HEK293 (cell line): Measurements from ENCODE around the gene DNAJA1.

ENCODE experiments used
- ATF2 ChIP-seq: fragments of 450-650 bp; formaldehyde crosslinking; IDR thresholded peaks from 2 replicates; pipeline ENCODE4 v1.5.1; 2016; ENCODE audit warnings: missing biosample characterization, missing genetic modification characterization, low read depth
- HOXD13 ChIP-seq: sonication (generic); formaldehyde crosslinking; IDR thresholded peaks from 2 replicates; pipeline ENCODE4 v1.8.0; 2022; ENCODE audit warnings: missing genetic modification reagents, borderline replicate concordance
- KLF10 ChIP-seq: fragments of 450-650 bp; IDR thresholded peaks from 2 replicates; pipeline ENCODE4 v1.5.1; 2018; ENCODE audit warnings: missing biosample characterization, mild to moderate bottlenecking, missing genetic modification characterization
- MYNN ChIP-seq: fragments of 450-650 bp; formaldehyde crosslinking; IDR thresholded peaks from 2 replicates; pipeline ENCODE4 v1.5.1; 2016; ENCODE audit warnings: missing biosample characterization, missing genetic modification characterization, borderline replicate concordance
- MZF1 ChIP-seq: fragments of 450-650 bp; formaldehyde crosslinking; IDR thresholded peaks from 2 replicates; pipeline ENCODE4 v1.5.1; 2017; ENCODE audit warnings: missing biosample characterization, missing genetic modification characterization, borderline replicate concordance
- SETDB1 ChIP-seq: IDR thresholded peaks from one replicate; pipeline ENCODE4 v1.6.1; 2017; ENCODE audit warnings: mild to moderate bottlenecking, low read length, moderate library complexity, mixed read lengths; ENCODE audit not compliant: insufficient read length
- ZBTB7A ChIP-seq: fragments of 450-650 bp; formaldehyde crosslinking; IDR thresholded peaks from 2 replicates; pipeline ENCODE4 v1.5.1; 2016; ENCODE audit warnings: low read depth, missing biosample characterization, missing genetic modification characterization
- ZNF169 ChIP-seq: fragments of 450-650 bp; formaldehyde crosslinking; IDR thresholded peaks from 2 replicates; pipeline ENCODE4 v1.5.1; 2016; ENCODE audit warnings: missing biosample characterization, missing genetic modification characterization
- ZNF23 ChIP-seq: fragments of 450-650 bp; formaldehyde crosslinking; IDR thresholded peaks from 2 replicates; pipeline ENCODE4 v1.5.1; 2016; ENCODE audit warnings: missing biosample characterization, missing genetic modification characterization, borderline replicate concordance
- ZNF629 ChIP-seq: fragments of 450-650 bp; formaldehyde crosslinking; IDR thresholded peaks from 2 replicates; pipeline ENCODE4 v1.5.1; 2017; ENCODE audit warnings: missing biosample characterization, missing genetic modification characterization
- ZNF785 ChIP-seq: fragments of 450-650 bp; formaldehyde crosslinking; IDR thresholded peaks from 2 replicates; pipeline ENCODE4 v1.5.1; 2016; ENCODE audit warnings: missing biosample characterization, missing genetic modification characterization
- TF ChIP-seq, protein P1 (sequence below): fragments of 450-650 bp; formaldehyde crosslinking; IDR thresholded peaks from 2 replicates; pipeline ENCODE4 v1.5.1; 2016; ENCODE audit warnings: missing biosample characterization, missing genetic modification characterization
- TF ChIP-seq, protein P2 (sequence below): fragments of 450-650 bp; formaldehyde crosslinking; IDR thresholded peaks from 2 replicates; pipeline ENCODE4 v1.5.1; 2016; ENCODE audit warnings: missing biosample characterization, missing genetic modification characterization
- TF ChIP-seq, protein P3 (sequence below): fragments of 450-650 bp; formaldehyde crosslinking; IDR thresholded peaks from 2 replicates; pipeline ENCODE4 v1.5.1; 2016; ENCODE audit warnings: missing biosample characterization, missing genetic modification characterization

DNA sequence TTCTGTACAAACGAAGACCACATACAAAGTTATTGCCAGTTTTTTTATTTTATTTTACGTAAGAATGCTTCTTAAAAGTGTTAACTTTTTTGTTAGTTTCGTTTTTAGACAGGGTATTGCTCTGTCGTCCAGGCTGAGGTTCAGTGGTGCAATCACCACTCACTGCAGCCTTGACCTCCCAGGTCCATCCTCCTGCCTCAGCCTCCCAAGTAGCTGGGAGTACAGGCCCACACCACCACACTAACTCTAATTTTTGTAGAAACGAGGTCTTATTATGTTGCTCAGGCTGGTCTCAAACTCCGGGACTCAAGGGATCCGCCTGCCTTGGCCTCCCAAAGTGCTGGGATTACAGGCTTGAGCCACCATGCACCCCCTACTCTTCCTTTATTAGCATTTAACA is 2.3 kb upstream of the DNAJA1 start:
- TF ChIP-seq, protein P1, sequence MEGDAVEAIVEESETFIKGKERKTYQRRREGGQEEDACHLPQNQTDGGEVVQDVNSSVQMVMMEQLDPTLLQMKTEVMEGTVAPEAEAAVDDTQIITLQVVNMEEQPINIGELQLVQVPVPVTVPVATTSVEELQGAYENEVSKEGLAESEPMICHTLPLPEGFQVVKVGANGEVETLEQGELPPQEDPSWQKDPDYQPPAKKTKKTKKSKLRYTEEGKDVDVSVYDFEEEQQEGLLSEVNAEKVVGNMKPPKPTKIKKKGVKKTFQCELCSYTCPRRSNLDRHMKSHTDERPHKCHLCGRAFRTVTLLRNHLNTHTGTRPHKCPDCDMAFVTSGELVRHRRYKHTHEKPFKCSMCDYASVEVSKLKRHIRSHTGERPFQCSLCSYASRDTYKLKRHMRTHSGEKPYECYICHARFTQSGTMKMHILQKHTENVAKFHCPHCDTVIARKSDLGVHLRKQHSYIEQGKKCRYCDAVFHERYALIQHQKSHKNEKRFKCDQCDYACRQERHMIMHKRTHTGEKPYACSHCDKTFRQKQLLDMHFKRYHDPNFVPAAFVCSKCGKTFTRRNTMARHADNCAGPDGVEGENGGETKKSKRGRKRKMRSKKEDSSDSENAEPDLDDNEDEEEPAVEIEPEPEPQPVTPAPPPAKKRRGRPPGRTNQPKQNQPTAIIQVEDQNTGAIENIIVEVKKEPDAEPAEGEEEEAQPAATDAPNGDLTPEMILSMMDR = no peak
- TF ChIP-seq ZNF169 (tag by site-specific recombination) = no peak
- no peak for TF ChIP-seq MZF1 (tag by site-specific recombination)
- TF ChIP-seq, protein P2, sequence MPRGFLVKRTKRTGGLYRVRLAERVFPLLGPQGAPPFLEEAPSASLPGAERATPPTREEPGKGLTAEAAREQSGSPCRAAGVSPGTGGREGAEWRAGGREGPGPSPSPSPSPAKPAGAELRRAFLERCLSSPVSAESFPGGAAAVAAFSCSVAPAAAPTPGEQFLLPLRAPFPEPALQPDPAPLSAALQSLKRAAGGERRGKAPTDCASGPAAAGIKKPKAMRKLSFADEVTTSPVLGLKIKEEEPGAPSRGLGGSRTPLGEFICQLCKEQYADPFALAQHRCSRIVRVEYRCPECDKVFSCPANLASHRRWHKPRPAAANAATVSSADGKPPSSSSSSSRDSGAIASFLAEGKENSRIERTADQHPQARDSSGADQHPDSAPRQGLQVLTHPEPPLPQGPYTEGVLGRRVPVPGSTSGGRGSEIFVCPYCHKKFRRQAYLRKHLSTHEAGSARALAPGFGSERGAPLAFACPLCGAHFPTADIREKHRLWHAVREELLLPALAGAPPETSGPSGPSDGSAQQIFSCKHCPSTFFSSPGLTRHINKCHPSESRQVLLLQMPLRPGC (tag by site-specific recombination) = no peak
- TF ChIP-seq, protein P3, sequence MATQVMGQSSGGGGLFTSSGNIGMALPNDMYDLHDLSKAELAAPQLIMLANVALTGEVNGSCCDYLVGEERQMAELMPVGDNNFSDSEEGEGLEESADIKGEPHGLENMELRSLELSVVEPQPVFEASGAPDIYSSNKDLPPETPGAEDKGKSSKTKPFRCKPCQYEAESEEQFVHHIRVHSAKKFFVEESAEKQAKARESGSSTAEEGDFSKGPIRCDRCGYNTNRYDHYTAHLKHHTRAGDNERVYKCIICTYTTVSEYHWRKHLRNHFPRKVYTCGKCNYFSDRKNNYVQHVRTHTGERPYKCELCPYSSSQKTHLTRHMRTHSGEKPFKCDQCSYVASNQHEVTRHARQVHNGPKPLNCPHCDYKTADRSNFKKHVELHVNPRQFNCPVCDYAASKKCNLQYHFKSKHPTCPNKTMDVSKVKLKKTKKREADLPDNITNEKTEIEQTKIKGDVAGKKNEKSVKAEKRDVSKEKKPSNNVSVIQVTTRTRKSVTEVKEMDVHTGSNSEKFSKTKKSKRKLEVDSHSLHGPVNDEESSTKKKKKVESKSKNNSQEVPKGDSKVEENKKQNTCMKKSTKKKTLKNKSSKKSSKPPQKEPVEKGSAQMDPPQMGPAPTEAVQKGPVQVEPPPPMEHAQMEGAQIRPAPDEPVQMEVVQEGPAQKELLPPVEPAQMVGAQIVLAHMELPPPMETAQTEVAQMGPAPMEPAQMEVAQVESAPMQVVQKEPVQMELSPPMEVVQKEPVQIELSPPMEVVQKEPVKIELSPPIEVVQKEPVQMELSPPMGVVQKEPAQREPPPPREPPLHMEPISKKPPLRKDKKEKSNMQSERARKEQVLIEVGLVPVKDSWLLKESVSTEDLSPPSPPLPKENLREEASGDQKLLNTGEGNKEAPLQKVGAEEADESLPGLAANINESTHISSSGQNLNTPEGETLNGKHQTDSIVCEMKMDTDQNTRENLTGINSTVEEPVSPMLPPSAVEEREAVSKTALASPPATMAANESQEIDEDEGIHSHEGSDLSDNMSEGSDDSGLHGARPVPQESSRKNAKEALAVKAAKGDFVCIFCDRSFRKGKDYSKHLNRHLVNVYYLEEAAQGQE (tag by site-specific recombination) = no peak
- TF ChIP-seq ATF2 (tag by site-specific recombination) = no peak
- no peak for TF ChIP-seq MYNN (tag by site-specific recombination)
- TF ChIP-seq KLF10 (tag by site-specific recombination) = no peak
- TF ChIP-seq ZNF629 (tag by site-specific recombination) = no peak
- no peak for TF ChIP-seq ZNF23 (tag by site-specific recombination)
- no peak for TF ChIP-seq ZNF785 (tag by site-specific recombination)
- no peak for TF ChIP-seq SETDB1
- TF ChIP-seq HOXD13 (CRISPR knock-in tag) = no peak
- no peak for TF ChIP-seq ZBTB7A (tag by site-specific recombination)
